Measurements from ENCODE around the gene ATP1A1.

ATP1A1 gene

DNA sequence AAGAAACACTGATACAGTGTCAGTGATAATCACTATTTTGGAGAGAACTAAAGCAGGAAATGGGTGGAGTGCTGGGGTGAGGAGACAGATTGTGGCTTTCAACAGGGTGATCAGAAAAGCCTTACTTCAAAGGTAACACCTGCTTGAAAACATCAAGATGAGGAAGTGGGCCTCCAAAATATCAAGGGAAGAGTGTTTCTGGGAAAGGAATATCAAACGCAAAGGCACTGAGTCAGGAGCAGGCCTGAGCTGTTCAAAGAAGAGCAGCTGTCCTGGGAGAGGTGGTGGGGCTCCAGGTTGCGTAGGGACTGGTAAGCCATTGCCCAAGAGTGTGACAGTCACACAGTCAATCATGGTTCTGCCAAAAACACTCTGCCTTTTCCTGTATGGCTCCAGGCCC lies 47.1 kb upstream of the ATP1A1 start:
- no peak overlapping the region for H3K18ac ChIP-seq (ENCODE audit: low read depth in 1 of 2, low read length in 2 of 2)
- H3K23ac ChIP-seq (ENCODE audit: low read length in 2 of 2), result no peak overlapping the region
- H3K36me3 ChIP-seq (ENCODE audit: control insufficient read depth in 1 of 2, insufficient read depth in 2 of 2, low read depth in 1 of 2, low read length in 2 of 2), result no peaks in the 10 kb centered on the region
- DNase-seq, result no peak
- H2BK120ac ChIP-seq (ENCODE audit: low read depth, low read length), result no peak overlapping the region
- H3K4me2 ChIP-seq (ENCODE audit: low read length, poor library complexity, severe bottlenecking), result no peak overlapping the region
- H3K4ac ChIP-seq (ENCODE audit: low read depth in 1 of 2, low read length in 2 of 2), result no peak overlapping the region
- H2AFZ ChIP-seq (ENCODE audit: low read depth, low read length), result no peak overlapping the region
- H3K4me1 ChIP-seq (ENCODE audit: control insufficient read depth, insufficient read depth, low read depth, low read length), result peaks cover 3% of the 10 kb centered on the region
- no peak overlapping the region for H2BK12ac ChIP-seq (ENCODE audit: low read length in 2 of 2)
- no peak overlapping the region for H4K8ac ChIP-seq (ENCODE audit: low read length)
- no peak overlapping the region for H2BK5ac ChIP-seq (ENCODE audit: low read depth, low read length, poor library complexity, severe bottlenecking)
- H2BK15ac ChIP-seq (ENCODE audit: low read depth, poor library complexity, severe bottlenecking), result no peak overlapping the region
- H3K4me3 ChIP-seq (ENCODE audit: insufficient read depth in 1 of 2, low read depth in 1 of 2, low read length in 2 of 2), result no peak overlapping the region
- H3K79me1 ChIP-seq (replicated peaks; ENCODE audit: low read length, poor library complexity, severe bottlenecking), result no peaks in the 10 kb centered on the region
- H3K9ac ChIP-seq (ENCODE audit: low read length), result no peak overlapping the region
- peaks cover 0 to 4% of the 10 kb centered on the region in 2 experiments for H3K27me3 ChIP-seq (ENCODE audit: control insufficient read depth in 1 of 2, insufficient read depth in 1 of 2, low read length in 2 of 2)
- H4K91ac ChIP-seq (ENCODE audit: low read length), result no peak overlapping the region
- no peak overlapping the region for H3K27ac ChIP-seq (ENCODE audit: low read length, poor library complexity, severe bottlenecking)
- 75% methylated on average over 2 of the region's 2 CpGs for WGBS
- no peak overlapping the region for H2AK5ac ChIP-seq (ENCODE audit: low read length, severe bottlenecking)
- no peak overlapping the region for H3K14ac ChIP-seq (ENCODE audit: low read length in 2 of 2)
- H3K9me3 ChIP-seq (ENCODE audit: control insufficient read depth, low read length), result no peaks in the 10 kb centered on the region

- Histone ChIP-seq H2AK5ac (ENCODE audit: low read length, severe bottlenecking) (no peak overlapping the region), H3K27me3 (ENCODE audit: control insufficient read depth in 1 of 2, insufficient read depth in 1 of 2, low read length in 2 of 2) (peaks cover 0 to 4% of the 10 kb centered on the region in 2 experiments), H2BK12ac (ENCODE audit: low read length in 2 of 2) (no peak overlapping the region), H2BK15ac (ENCODE audit: low read depth, poor library complexity, severe bottlenecking) (no peak overlapping the region), H3K9me3 (ENCODE audit: control insufficient read depth, low read length) (no peaks in the 10 kb centered on the region), H3K27ac (ENCODE audit: low read length, poor library complexity, severe bottlenecking) (no peak overlapping the region), H3K14ac (ENCODE audit: low read length in 2 of 2) (no peak overlapping the region), H2AFZ (ENCODE audit: low read depth, low read length) (no peak overlapping the region), H3K4me3 (ENCODE audit: insufficient read depth in 1 of 2, low read depth in 1 of 2, low read length in 2 of 2) (no peak overlapping the region), H3K4me1 (ENCODE audit: control insufficient read depth, insufficient read depth, low read depth, low read length) (peaks cover 3% of the 10 kb centered on the region), H3K18ac (ENCODE audit: low read depth in 1 of 2, low read length in 2 of 2) (no peak overlapping the region), H2BK120ac (ENCODE audit: low read depth, low read length) (no peak overlapping the region), H2BK5ac (ENCODE audit: low read depth, low read length, poor library complexity, severe bottlenecking) (no peak overlapping the region), H3K36me3 (ENCODE audit: control insufficient read depth in 1 of 2, insufficient read depth in 2 of 2, low read depth in 1 of 2, low read length in 2 of 2) (no peaks in the 10 kb centered on the region), H3K23ac (ENCODE audit: low read length in 2 of 2) (no peak overlapping the region), H3K4me2 (ENCODE audit: low read length, poor library complexity, severe bottlenecking) (no peak overlapping the region), H4K91ac (ENCODE audit: low read length) (no peak overlapping the region), H3K79me1 (replicated peaks; ENCODE audit: low read length, poor library complexity, severe bottlenecking) (no peaks in the 10 kb centered on the region), H3K9ac (ENCODE audit: low read length) (no peak overlapping the region), H4K8ac (ENCODE audit: low read length) (no peak overlapping the region), H3K4ac (ENCODE audit: low read depth in 1 of 2, low read length in 2 of 2) (no peak overlapping the region)
- DNase-seq, result no peak
- 69% methylated on average over 1 of the region's 1 CpG for WGBS
Observed at GRCh38 chr1:116326486-116326885, 46.6 kb upstream of the ATP1A1 start.

GRCh38 chr1:116328671-116329070 lies 44.4 kb upstream of the ATP1A1 start:
- H3K14ac ChIP-seq (ENCODE audit: low read length in 2 of 2), result no peak overlapping the region
- no peak overlapping the region for H3K4ac ChIP-seq (ENCODE audit: low read depth in 1 of 2, low read length in 2 of 2)
- H2BK15ac ChIP-seq (ENCODE audit: low read depth, poor library complexity, severe bottlenecking), result no peak overlapping the region
- no peak overlapping the region for H4K8ac ChIP-seq (ENCODE audit: low read length)
- H3K4me2 ChIP-seq (ENCODE audit: low read length, poor library complexity, severe bottlenecking), result no peak overlapping the region
- no peak overlapping the region for H3K23ac ChIP-seq (ENCODE audit: low read length in 2 of 2)
- H2AFZ ChIP-seq (ENCODE audit: low read depth, low read length), result no peak overlapping the region
- no peak overlapping the region for H2BK12ac ChIP-seq (ENCODE audit: low read length in 2 of 2)
- peaks cover 0 to 4% of the 10 kb centered on the region in 2 experiments for H3K27me3 ChIP-seq (ENCODE audit: control insufficient read depth in 1 of 2, insufficient read depth in 1 of 2, low read length in 2 of 2)
- H3K9ac ChIP-seq (ENCODE audit: low read length), result no peak overlapping the region
- no peak overlapping the region for H3K18ac ChIP-seq (ENCODE audit: low read depth in 1 of 2, low read length in 2 of 2)
- no peaks in the 10 kb centered on the region for H3K79me1 ChIP-seq (replicated peaks; ENCODE audit: low read length, poor library complexity, severe bottlenecking)
- H3K4me3 ChIP-seq (ENCODE audit: insufficient read depth in 1 of 2, low read depth in 1 of 2, low read length in 2 of 2), result no peak overlapping the region
- no peak overlapping the region for H4K91ac ChIP-seq (ENCODE audit: low read length)
- WGBS, result 91% methylated on average over 1 of the region's 2 CpGs
- no peaks in the 10 kb centered on the region for H3K36me3 ChIP-seq (ENCODE audit: control insufficient read depth in 1 of 2, insufficient read depth in 2 of 2, low read depth in 1 of 2, low read length in 2 of 2)
- no peak overlapping the region for H2BK120ac ChIP-seq (ENCODE audit: low read depth, low read length)
- H2AK5ac ChIP-seq (ENCODE audit: low read length, severe bottlenecking), result no peak overlapping the region
- DNase-seq, result no peak
- H3K27ac ChIP-seq (ENCODE audit: low read length, poor library complexity, severe bottlenecking), result no peak overlapping the region
- H2BK5ac ChIP-seq (ENCODE audit: low read depth, low read length, poor library complexity, severe bottlenecking), result no peak overlapping the region
- peaks cover 3% of the 10 kb centered on the region for H3K4me1 ChIP-seq (ENCODE audit: control insufficient read depth, insufficient read depth, low read depth, low read length)
- H3K9me3 ChIP-seq (ENCODE audit: control insufficient read depth, low read length), result no peaks in the 10 kb centered on the region

DNA sequence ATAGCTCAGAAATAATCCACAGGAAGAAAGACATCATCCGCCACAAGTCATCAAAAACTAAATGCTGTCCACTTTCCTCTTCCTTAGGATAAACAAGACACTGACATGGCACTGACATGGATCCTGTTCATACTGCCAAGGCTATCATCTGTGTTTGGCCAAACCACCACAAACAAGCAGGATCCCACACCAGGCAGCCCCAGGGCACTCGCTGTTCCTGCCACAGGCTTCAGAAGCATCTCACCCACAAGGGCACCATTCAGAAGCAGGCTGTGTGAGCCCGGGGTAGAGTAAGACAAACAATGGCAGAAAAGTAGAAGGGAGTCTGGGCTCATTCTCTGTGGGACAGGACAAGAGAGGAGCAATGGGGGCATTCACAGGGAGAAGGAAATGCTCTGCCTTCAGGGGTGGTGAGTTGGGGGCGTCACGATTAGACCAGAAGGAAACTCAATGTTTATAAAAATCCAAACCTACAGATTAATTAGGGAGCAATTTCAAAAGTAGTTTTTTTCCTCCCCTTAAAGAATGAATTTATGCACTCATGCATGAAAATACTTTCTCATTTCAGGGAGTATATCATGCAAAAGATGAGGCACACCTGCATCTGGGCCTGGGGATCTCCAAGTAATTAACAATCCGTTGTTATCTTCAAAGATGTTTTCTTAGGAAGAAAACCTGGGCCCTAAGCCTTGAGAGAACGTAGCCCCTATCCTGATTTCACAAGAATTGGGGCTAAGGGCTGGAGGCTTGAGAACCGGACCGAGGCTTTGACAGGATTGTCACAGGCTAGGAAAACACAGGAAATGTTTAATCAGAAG lies 43.3 kb upstream of the ATP1A1 start:
- Histone ChIP-seq H3K9ac (ENCODE audit: low read length) (no peak overlapping the region), H2AFZ (ENCODE audit: low read depth, low read length) (no peak overlapping the region), H3K4me2 (ENCODE audit: low read length, poor library complexity, severe bottlenecking) (no peak overlapping the region), H2AK5ac (ENCODE audit: low read length, severe bottlenecking) (no peak overlapping the region), H3K14ac (ENCODE audit: low read length in 2 of 2) (no peak overlapping the region), H3K79me1 (replicated peaks; ENCODE audit: low read length, poor library complexity, severe bottlenecking) (no peaks in the 10 kb centered on the region), H4K8ac (ENCODE audit: low read length) (no peak overlapping the region), H3K23ac (ENCODE audit: low read length in 2 of 2) (no peak overlapping the region), H2BK12ac (ENCODE audit: low read length in 2 of 2) (no peak overlapping the region), H3K27ac (ENCODE audit: low read length, poor library complexity, severe bottlenecking) (no peak overlapping the region), H4K91ac (ENCODE audit: low read length) (no peak overlapping the region), H3K36me3 (ENCODE audit: control insufficient read depth in 1 of 2, insufficient read depth in 2 of 2, low read depth in 1 of 2, low read length in 2 of 2) (no peaks in the 10 kb centered on the region), H3K18ac (ENCODE audit: low read depth in 1 of 2, low read length in 2 of 2) (no peak overlapping the region), H3K27me3 (ENCODE audit: control insufficient read depth in 1 of 2, insufficient read depth in 1 of 2, low read length in 2 of 2) (peaks cover 0 to 4% of the 10 kb centered on the region in 2 experiments), H3K9me3 (ENCODE audit: control insufficient read depth, low read length) (no peaks in the 10 kb centered on the region), H2BK15ac (ENCODE audit: low read depth, poor library complexity, severe bottlenecking) (no peak overlapping the region), H3K4me3 (ENCODE audit: insufficient read depth in 1 of 2, low read depth in 1 of 2, low read length in 2 of 2) (no peak overlapping the region), H3K4ac (ENCODE audit: low read depth in 1 of 2, low read length in 2 of 2) (no peak overlapping the region), H2BK5ac (ENCODE audit: low read depth, low read length, poor library complexity, severe bottlenecking) (no peak overlapping the region), H2BK120ac (ENCODE audit: low read depth, low read length) (no peak overlapping the region), H3K4me1 (ENCODE audit: control insufficient read depth, insufficient read depth, low read depth, low read length) (peaks cover 6% of the 10 kb centered on the region)
- no peak for DNase-seq
- 72% methylated on average over 7 of the region's 9 CpGs for WGBS

All from mesenchymal stem cell (in vitro differentiated cells and primary cell).